GM21576 (cell line): ENCODE results near the gene PERCC1.
"Not testable (repeated sequence)": the region's sequence is repeated elsewhere in the genome, so short reads cannot be mapped to it uniquely, and the experiment has no call there.

Experiments
- ATAC-seq: cut with Tn5 transposase; IDR thresholded peaks from one replicate; pipeline ENCODE4 v1.9.1; 2021; ENCODE audit warnings: mild to moderate bottlenecking, moderate library complexity; ENCODE audit not compliant: unreplicated experiment

Gene PERCC1

DNA sequence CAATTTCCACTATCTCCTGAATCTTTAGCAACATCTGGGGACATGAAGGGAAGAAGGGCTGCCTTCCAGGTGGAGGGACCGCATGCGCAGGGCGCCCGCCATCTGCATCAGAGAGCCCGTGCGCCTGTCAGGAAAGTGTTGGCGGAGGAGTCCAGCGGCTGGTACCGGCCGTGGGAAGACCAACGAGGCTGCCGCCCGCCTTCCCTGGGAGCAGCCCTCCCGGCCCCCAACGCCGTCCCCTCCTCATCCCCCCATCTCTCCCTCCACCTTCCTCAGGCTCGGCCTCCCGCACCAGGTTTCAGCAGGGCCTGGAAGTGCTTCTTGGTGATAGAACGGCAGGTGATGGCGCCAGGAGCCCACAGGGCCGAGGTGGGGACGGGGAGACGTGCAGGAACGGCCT lies 35.2 kb downstream of the PERCC1 start:
- ATAC-seq, result no peak

DNA sequence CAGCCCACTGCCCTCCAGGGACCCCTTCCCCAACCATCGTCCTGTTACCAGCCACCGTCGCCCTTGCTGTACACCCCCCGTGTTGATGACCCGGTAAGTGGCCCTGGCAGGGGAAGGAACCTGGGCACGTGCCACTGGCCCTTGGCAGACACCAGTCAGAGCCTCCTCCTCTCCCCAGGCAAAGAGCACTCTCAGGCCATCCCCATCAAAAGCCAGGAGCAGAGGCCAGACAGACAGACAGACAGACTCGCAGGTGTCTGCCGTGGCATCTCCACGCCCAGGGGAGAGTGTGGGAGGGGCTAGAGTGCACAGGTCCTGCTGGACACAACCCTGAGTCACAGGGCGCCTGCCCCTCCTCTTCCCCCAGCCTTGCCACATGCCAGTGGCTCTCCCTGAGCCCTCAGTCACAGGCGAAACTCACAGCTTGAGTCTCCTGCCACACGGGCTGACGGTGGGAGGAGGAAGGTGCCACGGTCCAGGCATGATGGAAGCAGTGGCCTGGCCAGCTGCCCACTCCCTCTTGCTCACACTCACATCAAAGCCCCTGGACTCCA lies 36.2 kb downstream of the PERCC1 start:
- ATAC-seq, result no peak

- no peak for ATAC-seq
Observed at GRCh38 chr16:1468426-1468810, 37.5 kb downstream of the PERCC1 start.

DNA sequence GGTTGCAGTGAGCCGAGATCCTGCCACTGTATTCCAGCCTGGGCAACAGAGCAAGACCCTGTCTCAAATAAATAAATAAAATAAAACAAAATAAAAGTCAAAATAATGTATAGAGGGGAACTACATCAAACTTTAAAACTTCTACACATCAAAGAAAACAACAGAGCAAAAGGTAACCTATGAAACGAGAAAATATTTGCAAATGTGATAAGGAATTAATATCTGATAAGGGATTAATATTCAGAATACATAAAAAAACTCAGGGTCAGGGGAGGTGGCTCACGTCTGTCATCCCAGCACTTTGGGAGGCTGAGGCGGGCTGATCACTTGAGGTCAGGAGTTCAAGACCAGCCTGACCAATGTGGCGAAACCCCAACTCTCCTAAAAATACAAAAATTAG lies 38.3 kb downstream of the PERCC1 start:
- ATAC-seq, result not testable (repeated sequence)

DNA sequence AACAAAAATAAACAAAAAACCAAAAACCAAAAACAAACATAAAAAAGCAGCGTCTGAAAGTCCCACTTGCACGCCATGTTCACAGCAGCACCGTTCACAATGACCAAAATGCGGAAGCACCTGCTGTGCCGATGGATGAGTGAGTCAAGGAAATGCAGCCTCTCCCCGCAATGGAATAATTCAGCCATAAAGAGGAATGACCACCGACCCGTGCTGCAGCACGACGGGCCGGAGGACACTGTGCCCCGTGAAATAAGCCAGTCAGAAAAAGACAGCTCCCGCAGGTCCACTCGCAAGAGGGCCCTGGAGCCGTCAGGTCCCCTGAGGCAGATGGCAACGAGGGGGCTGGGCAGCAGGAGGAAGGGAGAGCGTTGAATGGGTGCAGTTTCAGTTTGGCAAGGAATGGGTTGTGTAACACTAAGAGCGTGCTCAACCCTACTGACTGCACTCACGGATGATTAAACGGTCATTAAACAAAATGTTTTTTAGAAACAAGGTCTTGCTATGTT lies 38.9 kb downstream of the PERCC1 start:
- ATAC-seq, result no peak

DNA sequence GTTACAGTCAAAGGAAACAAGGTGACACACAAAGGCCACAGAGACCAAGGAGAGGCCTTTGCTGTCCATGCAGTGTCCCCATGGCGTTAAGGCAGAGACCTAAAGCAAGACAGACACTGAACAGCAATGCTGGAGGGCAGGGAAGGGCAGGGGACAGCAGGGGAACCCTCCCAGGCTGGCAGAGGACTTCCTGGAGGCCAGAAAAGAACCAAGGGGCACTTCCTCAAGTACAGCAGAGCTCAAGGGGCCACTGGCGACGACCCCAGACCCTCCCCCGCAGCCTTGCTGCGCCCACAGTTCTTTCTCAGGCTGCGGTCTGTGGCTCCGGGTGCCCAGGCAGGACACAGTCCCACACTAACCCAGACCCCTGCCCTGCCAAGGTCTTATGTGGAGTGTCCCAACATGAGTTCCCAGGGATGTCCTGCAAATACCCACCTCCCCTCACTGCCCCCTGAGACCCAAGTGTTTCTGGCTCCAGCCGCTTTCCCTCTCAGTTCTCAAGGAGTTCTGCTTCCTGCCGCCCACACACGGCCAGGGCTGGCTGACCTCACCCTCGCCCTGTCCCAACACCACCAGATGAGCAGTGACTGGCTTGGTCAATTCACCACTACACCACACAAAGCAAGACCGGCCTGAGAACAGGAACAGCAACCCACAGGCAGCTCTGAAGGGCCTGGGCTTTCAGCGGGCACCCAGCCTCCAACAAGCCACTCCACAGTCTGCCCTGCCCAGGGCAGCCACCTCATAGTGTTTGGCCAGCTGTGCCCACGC lies 39.8 kb downstream of the PERCC1 start:
- no peak for ATAC-seq

- ATAC-seq, result no peak
Observed at GRCh38 chr16:1471569-1472194, 40.8 kb downstream of the PERCC1 start.

DNA sequence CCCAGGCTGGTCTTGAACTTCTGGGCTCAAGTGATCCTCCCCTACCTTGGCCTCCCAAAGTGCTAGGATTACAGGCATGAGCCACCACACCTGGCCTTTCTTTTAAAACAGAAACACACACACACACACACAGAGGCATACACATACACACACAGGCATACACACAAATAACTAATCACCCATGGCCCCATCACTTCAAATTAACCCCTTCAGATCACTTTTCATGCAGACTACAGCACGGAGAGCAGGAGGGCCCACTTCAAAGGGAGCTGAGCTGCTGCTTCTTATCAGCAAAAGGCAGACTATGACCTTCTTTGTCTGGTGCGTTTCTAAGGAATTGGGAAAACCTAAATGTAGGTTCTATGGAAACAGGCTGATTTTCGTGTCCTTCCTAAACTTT lies 42.1 kb downstream of the PERCC1 start:
- ATAC-seq, result no peak

DNA sequence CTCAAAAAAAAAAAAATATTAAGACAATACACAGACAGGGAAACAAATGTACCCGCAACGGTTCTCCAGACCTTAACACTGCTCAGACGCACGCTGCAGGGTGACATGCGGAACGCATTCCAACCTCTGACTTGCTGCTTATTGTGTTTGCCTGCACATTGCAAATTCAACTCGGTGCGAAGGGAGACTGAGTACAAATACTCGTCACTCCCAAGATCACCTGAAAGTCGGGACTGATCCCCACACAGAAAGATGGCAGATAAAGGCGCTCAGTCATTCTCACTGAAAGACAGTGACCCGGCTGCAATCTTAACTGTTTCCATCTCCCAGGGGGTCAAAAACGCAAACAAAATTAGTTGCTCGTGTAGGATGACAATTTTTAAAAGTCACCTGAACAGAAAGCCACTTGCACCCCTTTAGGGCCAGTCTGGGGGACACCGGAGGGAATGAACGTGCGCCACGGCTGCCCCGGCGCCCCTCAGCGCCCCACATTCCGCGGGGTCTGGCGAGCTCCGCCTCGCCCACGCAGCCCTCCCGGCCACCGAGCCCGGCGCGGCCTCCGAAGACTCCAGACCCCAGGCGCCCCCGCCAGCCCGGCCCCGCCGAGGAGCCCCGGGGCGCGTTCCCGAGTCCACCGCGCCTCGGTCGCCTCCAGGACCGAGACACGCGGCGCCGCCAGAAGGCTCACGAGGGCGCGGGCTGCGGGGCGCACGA lies 43.4 kb downstream of the PERCC1 start:
- ATAC-seq, result peak; percentile 5

GRCh38 chr16:1474796-1475551 lies 44.1 kb downstream of the PERCC1 start, which contains the start of gene CLCN7:
Gene CLCN7, minus strand, starts transcription at chr16:1475028. Its CDS starts 54 bp downstream, at chr16:1474974.
- ATAC-seq, result peak; percentile 75

DNA sequence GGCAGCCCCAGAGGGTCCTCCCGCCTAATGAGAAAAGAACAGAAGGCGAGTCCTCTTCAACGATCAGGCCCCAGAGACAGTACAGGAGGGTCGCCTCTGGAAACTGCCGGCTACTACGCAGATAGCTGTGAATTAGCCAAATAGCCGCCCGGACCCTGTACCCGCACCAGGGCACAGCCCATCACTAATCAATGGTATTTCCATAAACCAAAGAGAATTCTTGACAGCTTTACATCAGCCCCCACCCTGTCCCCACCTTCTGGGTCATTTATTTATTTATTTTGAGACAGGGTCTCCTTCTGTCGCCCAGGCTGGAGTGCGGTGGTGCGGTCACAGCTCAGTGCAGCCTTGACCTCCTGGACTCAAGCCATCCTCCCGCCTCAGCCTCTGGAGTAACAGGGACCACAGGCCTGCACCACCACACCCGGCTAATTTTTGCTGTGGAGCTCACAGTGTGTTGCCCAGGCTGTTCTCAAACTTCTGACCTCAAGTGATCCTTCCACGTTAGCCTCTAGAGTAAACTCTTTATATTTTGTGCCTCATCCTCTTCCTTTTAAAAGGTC lies 44.8 kb downstream of the PERCC1 start:
- no peak for ATAC-seq

DNA sequence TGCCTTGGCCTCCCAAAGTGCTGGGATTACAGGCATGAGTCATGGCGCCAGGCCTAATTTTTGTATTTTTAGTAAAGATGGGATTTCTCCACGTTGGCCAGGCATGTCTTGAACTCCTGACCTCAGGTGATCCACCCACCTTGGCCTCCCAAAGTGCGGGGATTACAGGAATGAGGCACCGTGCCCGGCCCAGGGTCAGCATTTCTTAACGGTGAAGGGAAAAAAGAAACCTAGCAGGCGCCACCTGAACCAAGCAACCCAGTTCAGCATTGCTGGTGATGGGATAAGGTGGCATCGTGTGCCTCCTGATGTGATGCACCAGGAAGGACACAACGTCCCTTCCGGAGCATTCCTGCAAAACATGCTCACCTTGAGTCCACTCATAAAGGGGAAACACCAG lies 46.2 kb downstream of the PERCC1 start:
- no peak for ATAC-seq

GRCh38 chr16:1478937-1479336 lies 48.1 kb downstream of the PERCC1 start:
- not testable (repeated sequence) for ATAC-seq

GRCh38 chr16:1481906-1482835 lies 51.3 kb downstream of the PERCC1 start:
- ATAC-seq, result no peak
